Duodenal mucosa (tissue), 2 donors: ENCODE results near the gene PIBF1.
"Not testable (repeated sequence)": the region's sequence is repeated elsewhere in the genome, so short reads cannot be mapped to it uniquely, and the experiment has no call there.

ENCODE experiments used
- H3K27ac ChIP-seq: one replicate; pipeline ENCODE4 v1.7.0; 2013; ENCODE audit warnings: low read depth, low read length
- H3K27me3 ChIP-seq, 2 donors: one replicate each; pipeline ENCODE4 v1.7.0; 2013; ENCODE audit warnings: low read length in 2 of 2, control low read depth in 1 of 2; ENCODE audit not compliant: insufficient read depth in 2 of 2, control insufficient read depth in 1 of 2
- H3K36me3 ChIP-seq, 2 donors: one replicate each; pipeline ENCODE4 v1.7.0; 2013; ENCODE audit warnings: low read length in 2 of 2, control low read depth in 1 of 2; ENCODE audit not compliant: insufficient read depth in 2 of 2, control insufficient read depth in 1 of 2
- H3K4me1 ChIP-seq, 2 donors: one replicate each; pipeline ENCODE4 v1.7.0; 2013; ENCODE audit warnings: low read length in 2 of 2, control low read depth in 1 of 2; ENCODE audit not compliant: insufficient read depth in 2 of 2, control insufficient read depth in 1 of 2
- H3K4me3 ChIP-seq, 2 donors: one replicate each; pipeline ENCODE4 v1.7.0; 2013; ENCODE audit warnings: low read length in 2 of 2, low read depth in 1 of 2
- H3K9ac ChIP-seq, 2 donors: one replicate each; pipeline ENCODE4 v1.7.0; 2013; ENCODE audit warnings: low read length in 2 of 2, low read depth in 1 of 2
- H3K9me3 ChIP-seq, 2 donors: one replicate each; pipeline ENCODE4 v1.7.0; 2013; ENCODE audit warnings: low read length in 2 of 2, control low read depth in 1 of 2; ENCODE audit not compliant: control insufficient read depth in 1 of 2

Gene PIBF1

GRCh38 chr13:72820898-72821279 lies 39.0 kb downstream of the PIBF1 start:
- Histone ChIP-seq H3K27me3 (no peaks in the 10 kb centered on the region), H3K9me3 (no peaks in the 10 kb centered on the region), H3K4me1 (peaks cover 0 to 5% of the 10 kb centered on the region in 2 donors), H3K27ac (no peak overlapping the region), H3K9ac (no peak overlapping the region), H3K36me3 (peaks cover 3 to 21% of the 10 kb centered on the region in 2 donors), H3K4me3 (no peak overlapping the region)

- H3K9me3 ChIP-seq = no peaks in the 10 kb centered on the region
- H3K9ac ChIP-seq = no peak overlapping the region
- H3K27ac ChIP-seq = no peak overlapping the region
- H3K4me3 ChIP-seq = no peak overlapping the region
- no peaks in the 10 kb centered on the region for H3K27me3 ChIP-seq
- H3K4me1 ChIP-seq = peaks cover 0 to 5% of the 10 kb centered on the region in 2 donors
- H3K36me3 ChIP-seq = peaks cover 7 to 29% of the 10 kb centered on the region in 2 donors
Observed at GRCh38 chr13:72823081-72823480, 41.1 kb downstream of the PIBF1 start.

- H3K9ac ChIP-seq = no peak overlapping the region
- H3K27ac ChIP-seq = no peak overlapping the region
- no peaks in the 10 kb centered on the region for H3K27me3 ChIP-seq
- peaks cover 7 to 32% of the 10 kb centered on the region in 2 donors for H3K36me3 ChIP-seq
- H3K4me1 ChIP-seq = peaks cover 0 to 5% of the 10 kb centered on the region in 2 donors
- H3K9me3 ChIP-seq = no peaks in the 10 kb centered on the region
- no peak overlapping the region for H3K4me3 ChIP-seq
Observed at GRCh38 chr13:72823724-72824123, 41.8 kb downstream of the PIBF1 start.

GRCh38 chr13:72834601-72835000 lies 52.7 kb downstream of the PIBF1 start:
- Histone ChIP-seq H3K36me3 (peaks cover 0 to 16% of the 10 kb centered on the region in 2 donors), H3K27me3 (no peaks in the 10 kb centered on the region), H3K27ac (no peak overlapping the region), H3K4me1 (no peaks in the 10 kb centered on the region), H3K4me3 (no peak overlapping the region), H3K9ac (no peak overlapping the region), H3K9me3 (no peaks in the 10 kb centered on the region)

- Histone ChIP-seq H3K9ac (no peak overlapping the region), H3K27ac (no peak overlapping the region), H3K36me3 (peaks cover 9 to 10% of the 10 kb centered on the region in 2 donors), H3K4me3 (no peak overlapping the region), H3K27me3 (no peaks in the 10 kb centered on the region), H3K9me3 (no peaks in the 10 kb centered on the region), H3K4me1 (no peaks in the 10 kb centered on the region)
Observed at GRCh38 chr13:72839831-72840426, 58.0 kb downstream of the PIBF1 start.

- H3K36me3 ChIP-seq = peaks cover 16 to 19% of the 10 kb centered on the region in 2 donors
- H3K9ac ChIP-seq = no peak overlapping the region
- H3K4me1 ChIP-seq = no peaks in the 10 kb centered on the region
- no peaks in the 10 kb centered on the region for H3K27me3 ChIP-seq
- H3K27ac ChIP-seq = no peak overlapping the region
- H3K4me3 ChIP-seq = no peak overlapping the region
- no peaks in the 10 kb centered on the region for H3K9me3 ChIP-seq
Observed at GRCh38 chr13:72842991-72843390, 61.1 kb downstream of the PIBF1 start.

- H3K9ac ChIP-seq = not testable (repeated sequence)
Observed at GRCh38 chr13:72845148-72845547, 63.2 kb downstream of the PIBF1 start.

GRCh38 chr13:72849571-72849970 lies 67.6 kb downstream of the PIBF1 start:
- H3K36me3 ChIP-seq = peaks cover 14 to 24% of the 10 kb centered on the region in 2 donors
- H3K9me3 ChIP-seq = no peaks in the 10 kb centered on the region
- peaks cover 0 to 9% of the 10 kb centered on the region in 2 donors for H3K4me1 ChIP-seq
- no peak overlapping the region for H3K27ac ChIP-seq
- no peak overlapping the region for H3K4me3 ChIP-seq
- H3K27me3 ChIP-seq = no peaks in the 10 kb centered on the region
- no peak overlapping the region for H3K9ac ChIP-seq

More at GRCh38 chr13:72845148-72845547, 63.2 kb downstream of the PIBF1 start:
- H3K4me3 ChIP-seq, H3K27ac ChIP-seq, H3K27me3 ChIP-seq, H3K9me3 ChIP-seq, H3K4me1 ChIP-seq: not testable (repeated sequence)
- H3K36me3 ChIP-seq = peaks cover 16 to 20% of the 10 kb centered on the region in 2 donors

GRCh38 chr13:72850959-72851677 lies 69.2 kb downstream of the PIBF1 start:
- no peak overlapping the region for H3K9ac ChIP-seq
- no peaks in the 10 kb centered on the region for H3K9me3 ChIP-seq
- H3K27ac ChIP-seq = no peak overlapping the region
- peaks cover 11 to 22% of the 10 kb centered on the region in 2 donors for H3K36me3 ChIP-seq
- no peaks in the 10 kb centered on the region for H3K27me3 ChIP-seq
- peaks cover 0 to 9% of the 10 kb centered on the region in 2 donors for H3K4me1 ChIP-seq
- no peak overlapping the region for H3K4me3 ChIP-seq

GRCh38 chr13:72851678-72852014 lies 69.7 kb downstream of the PIBF1 start:
- H3K36me3 ChIP-seq = peaks cover 6 to 22% of the 10 kb centered on the region in 2 donors
- H3K9me3 ChIP-seq = no peaks in the 10 kb centered on the region
- no peak overlapping the region for H3K4me3 ChIP-seq
- H3K27me3 ChIP-seq = no peaks in the 10 kb centered on the region
- H3K9ac ChIP-seq = no peak overlapping the region
- H3K27ac ChIP-seq = no peak overlapping the region
- H3K4me1 ChIP-seq = peaks cover 0 to 9% of the 10 kb centered on the region in 2 donors
